Liver (tissue), 9 donors: Measurements from ENCODE around the gene VPS72. TPM values are rescaled to one million over a fixed set of nuclear protein-coding genes. Genes with fewer than 3 reads are reported as not detected.

Experiments
- DNase-seq: peaks from one replicate; pipeline ENCODE4 v3.0.0-alpha.2; 2017; ENCODE audit warnings: low spot score
- H3K27ac ChIP-seq, 2 donors: one replicate each; pipeline ENCODE4 v1.7.0; 2013; ENCODE audit warnings: inconsistent platforms in 2 of 2, low read length in 2 of 2, control low read depth in 1 of 2, low read depth in 1 of 2, mild to moderate bottlenecking in 1 of 2
- H3K27me3 ChIP-seq, 4 donors: one replicate each; pipeline versions ENCODE4 v1.6.1 to v1.7.0; 2013; ENCODE audit warnings: low read length in 3 of 4, inconsistent platforms in 1 of 4, mild to moderate bottlenecking in 1 of 4, moderate library complexity in 1 of 4; ENCODE audit not compliant: control insufficient read depth in 4 of 4, insufficient read depth in 4 of 4
- H3K36me3 ChIP-seq, 4 donors: one replicate each; pipeline versions ENCODE4 v1.6.1 to v1.7.0; 2013; ENCODE audit warnings: low read length in 3 of 4, mild to moderate bottlenecking in 3 of 4, low read depth in 1 of 4, moderate library complexity in 1 of 4; ENCODE audit not compliant: control insufficient read depth in 4 of 4, insufficient read depth in 3 of 4
- H3K4me1 ChIP-seq, 4 donors: one replicate each; pipeline versions ENCODE4 v1.6.1 to v1.7.0; 2013; ENCODE audit warnings: low read length in 3 of 4, mild to moderate bottlenecking in 3 of 4, moderate library complexity in 1 of 4; ENCODE audit not compliant: control insufficient read depth in 4 of 4, insufficient read depth in 4 of 4
- H3K4me3 ChIP-seq, 3 donors: one replicate each; pipeline versions ENCODE4 v1.6.1 to v1.7.0; 2013; ENCODE audit warnings: low read length in 3 of 3, control low read depth in 1 of 3, low read depth in 1 of 3, mild to moderate bottlenecking in 1 of 3
- H3K9ac ChIP-seq, 2 donors: one replicate each; pipeline ENCODE4 v1.7.0; 2013; ENCODE audit warnings: low read length in 2 of 2, mild to moderate bottlenecking in 2 of 2, moderate library complexity in 2 of 2, control low read depth in 1 of 2, low read depth in 1 of 2
- H3K9me3 ChIP-seq, 4 donors: one replicate each; pipeline versions ENCODE4 v1.6.1 to v1.7.0; 2013; ENCODE audit warnings: low read length in 3 of 4; ENCODE audit not compliant: control insufficient read depth in 4 of 4
- CTCF ChIP-seq: fragments of 150-350 bp; IDR thresholded peaks from 2 replicates; pipeline ENCODE4 v1.5.1; 2017; ENCODE audit warnings: improper control_type of control experiment, low read depth, low read length; ENCODE audit not compliant: missing input control
- EGR1 ChIP-seq, 2 donors: IDR thresholded peaks; 2 replicates each; pipeline ENCODE4 v1.6.1; 2016 to 2018; ENCODE audit warnings: antibody characterized with exemption in 2 of 2, low read depth in 2 of 2
- FOXA1 ChIP-seq: IDR thresholded peaks from 2 replicates; pipeline ENCODE4 v1.6.1; 2016; ENCODE audit warnings: antibody characterized with exemption
- GABPA ChIP-seq, 2 donors: IDR thresholded peaks in 1 of 2; conservative IDR thresholded peaks in 1 of 2; 2 replicates each; pipeline ENCODE4 v1.6.1; 2016; ENCODE audit warnings: antibody characterized with exemption in 2 of 2, mild to moderate bottlenecking in 1 of 2, moderate library complexity in 1 of 2
- HNF4A ChIP-seq, 2 donors: conservative IDR thresholded peaks; 2 replicates each; pipeline ENCODE4 v1.6.1; 2016; ENCODE audit warnings: antibody characterized with exemption in 2 of 2, mild to moderate bottlenecking in 2 of 2
- HNF4G ChIP-seq: IDR thresholded peaks from 2 replicates; pipeline ENCODE4 v1.6.1; 2016; ENCODE audit warnings: antibody characterized with exemption
- JUND ChIP-seq, 2 donors: IDR thresholded peaks; 2 replicates each; pipeline ENCODE4 v1.6.1; 2016; ENCODE audit warnings: antibody characterized with exemption in 2 of 2
- MAX ChIP-seq: IDR thresholded peaks from 2 replicates; pipeline ENCODE4 v1.6.1; 2016; ENCODE audit warnings: antibody characterized with exemption
- NR2F2 ChIP-seq: IDR thresholded peaks from 2 replicates; pipeline ENCODE4 v1.6.1; 2016; ENCODE audit warnings: antibody characterized with exemption
- RAD21 ChIP-seq, 2 donors: IDR thresholded peaks; 2 replicates each; pipeline ENCODE4 v1.6.1; 2016; ENCODE audit warnings: antibody characterized with exemption in 2 of 2, mild to moderate bottlenecking in 2 of 2
- REST ChIP-seq: IDR thresholded peaks from 2 replicates; pipeline ENCODE4 v1.6.1; 2016; ENCODE audit warnings: antibody characterized with exemption, mild to moderate bottlenecking
- RXRA ChIP-seq, 2 donors: IDR thresholded peaks; 2 replicates each; pipeline ENCODE4 v1.6.1; 2017 to 2018; ENCODE audit warnings: antibody characterized with exemption in 2 of 2, mild to moderate bottlenecking in 1 of 2
- SP1 ChIP-seq: IDR thresholded peaks from 2 replicates; pipeline ENCODE4 v1.6.1; 2018; ENCODE audit warnings: antibody characterized with exemption, mild to moderate bottlenecking
- TAF1 ChIP-seq: conservative IDR thresholded peaks from 2 replicates; pipeline ENCODE4 v1.6.1; 2016; ENCODE audit warnings: antibody characterized with exemption, mild to moderate bottlenecking
- YY1 ChIP-seq: IDR thresholded peaks from 2 replicates; pipeline ENCODE4 v1.6.1; 2016; ENCODE audit warnings: antibody characterized with exemption, mild to moderate bottlenecking
- ZBTB33 ChIP-seq: IDR thresholded peaks from 2 replicates; pipeline ENCODE4 v1.6.1; 2016; ENCODE audit warnings: antibody characterized with exemption
- WGBS: extraction: QIAGEN DNeasy Blood & Tissue Kit; methylation state at CpG from one replicate; pipeline ENCODE4 v1.1.7; 2013; 5-methylcytosine and 5-hydroxymethylcytosine counted together
- polyA plus RNA-seq, 2 donors: library from polyadenylated mRNA; stranded (reverse) in 1 of 2; unstranded in 1 of 2; fragments of 200-250 nt in 1 of 2; fragments of >200 nt in 1 of 2; fragmentation: Nextera tagmentation in 1 of 2; extraction: Ambion mirVana in 1 of 2; gene quantifications; one replicate each; pipeline versions ENCODE4 v1.2.1 to v1.2.3, GENCODE V29; 2013 to 2015
- total RNA-seq, 2 donors: library from RNA; depleted of rRNA; stranded (reverse); fragments of >200 nt; gene quantifications; one replicate each; pipeline ENCODE4 v1.2.3, GENCODE V29; 2014
- donor health status: healthy.
- donor health status: healthy.
- donor health status: healthy.
- donor health status: healthy.
- donor health status: healthy.

The VPS72 gene
- total and polyA plus RNA-seq, 4 donors = 10.7 to 16.0 (median 11.9) TPM

GRCh38 chr1:151134396-151134795 lies 55.6 kb downstream of the VPS72 start:
- Histone ChIP-seq H3K9ac (no peak overlapping the region), H3K9me3 (no peaks in the 10 kb centered on the region), H3K4me3 (no peak overlapping the region), H3K36me3 (peaks cover 0 to 15% (median 4%) of the 10 kb centered on the region in 4 donors), H3K27ac (no peak overlapping the region), H3K4me1 (no peaks in the 10 kb centered on the region), H3K27me3 (no peaks in the 10 kb centered on the region)
- DNase-seq = no peak
- TF ChIP-seq HNF4A (conservative IDR thresholded peaks at IDR 0.05) (no peak), REST (no peak), RAD21 (IDR thresholded peaks at IDR 0.05) (no peak), FOXA1 (no peak)
- 83% methylated on average over 3 of the region's 3 CpGs for WGBS

- TF ChIP-seq RXRA (IDR thresholded peaks at IDR 0.05) = no peak
- TF ChIP-seq CTCF = no peak
- TF ChIP-seq HNF4G = no peak
- no peak for TF ChIP-seq TAF1
- no peak for TF ChIP-seq ZBTB33
- no peak for TF ChIP-seq HNF4A (conservative IDR thresholded peaks at IDR 0.05)
- no peak for TF ChIP-seq EGR1 (IDR thresholded peaks at IDR 0.05; ENCODE audit: low read depth in 2 of 2)
- no peak for TF ChIP-seq YY1
- no peak for TF ChIP-seq REST
- TF ChIP-seq RAD21 (IDR thresholded peaks at IDR 0.05) = no peak
- no peak for TF ChIP-seq JUND (IDR thresholded peaks at IDR 0.05)
- no peak for TF ChIP-seq SP1
- TF ChIP-seq GABPA (IDR thresholded peaks at IDR 0.05 in 1 of 2, conservative IDR thresholded peaks at IDR 0.05 in 1 of 2) = no peak
- no peak for TF ChIP-seq FOXA1
- no peak for TF ChIP-seq MAX
- TF ChIP-seq NR2F2 = no peak
- no peaks in the 10 kb centered on the region for H3K27me3 ChIP-seq
- peaks cover 0 to 10% (median 4%) of the 10 kb centered on the region in 4 donors for H3K36me3 ChIP-seq
- H3K9ac ChIP-seq = no peak overlapping the region
- WGBS = 89% methylated on average over 65 of the region's 65 CpGs
- H3K9me3 ChIP-seq = no peaks in the 10 kb centered on the region
- DNase-seq = no peak
- no peaks in the 10 kb centered on the region for H3K4me1 ChIP-seq
- H3K27ac ChIP-seq = no peak overlapping the region
- no peak overlapping the region for H3K4me3 ChIP-seq
These were observed 56.8 kb downstream of the VPS72 start for GRCh38 chr1:151133018-151133806.
